G401.6 (cell line): Measurements from ENCODE around the gene ZBTB21.

Source experiments
- FAIRE-seq: peaks from 2 replicates; lab custom pipeline; 2012; peaks lifted over from hg19 to GRCh38; lab: Jason Lieb, UNC

ZBTB21 gene

DNA sequence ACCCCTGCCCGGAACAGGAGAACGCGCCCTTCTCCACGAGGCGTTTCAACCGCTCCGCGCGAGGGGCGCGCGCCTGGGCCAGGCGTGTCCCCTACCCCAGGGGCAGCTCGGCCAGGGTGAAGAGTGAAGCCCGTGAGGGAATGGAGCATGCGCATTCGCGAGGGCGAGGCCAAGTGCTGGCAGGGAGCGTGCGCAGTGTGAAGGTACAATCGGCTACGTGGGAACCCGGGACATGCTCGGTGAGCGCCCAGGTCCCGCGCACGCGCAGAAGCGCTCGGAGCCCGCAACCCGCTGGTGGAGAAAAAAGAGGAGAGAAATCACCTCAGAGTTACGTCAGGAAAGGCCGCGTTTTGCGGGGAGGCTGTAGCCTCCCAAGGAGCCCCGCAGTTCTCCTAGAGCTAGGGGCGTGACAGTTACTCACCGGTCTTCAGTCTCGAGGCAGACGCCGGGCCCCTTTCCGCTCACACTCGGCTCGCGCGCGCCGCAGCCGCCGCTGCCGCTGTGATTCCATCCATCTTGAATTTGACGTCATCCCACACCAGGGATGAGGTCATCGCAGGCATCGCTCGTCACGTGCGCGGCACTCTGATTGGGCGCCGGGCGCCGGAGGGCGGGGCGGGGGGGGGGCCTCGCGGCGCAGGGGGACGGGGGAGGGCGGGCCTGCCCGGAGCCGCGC, at the start of gene ZBTB21:
ZBTB21 (minus strand) TSS at position 530 of the 676 bp plus-strand sequence. CDS start 16,265 bp downstream, outside the sequence.
- FAIRE-seq = peak; percentile 90

DNA sequence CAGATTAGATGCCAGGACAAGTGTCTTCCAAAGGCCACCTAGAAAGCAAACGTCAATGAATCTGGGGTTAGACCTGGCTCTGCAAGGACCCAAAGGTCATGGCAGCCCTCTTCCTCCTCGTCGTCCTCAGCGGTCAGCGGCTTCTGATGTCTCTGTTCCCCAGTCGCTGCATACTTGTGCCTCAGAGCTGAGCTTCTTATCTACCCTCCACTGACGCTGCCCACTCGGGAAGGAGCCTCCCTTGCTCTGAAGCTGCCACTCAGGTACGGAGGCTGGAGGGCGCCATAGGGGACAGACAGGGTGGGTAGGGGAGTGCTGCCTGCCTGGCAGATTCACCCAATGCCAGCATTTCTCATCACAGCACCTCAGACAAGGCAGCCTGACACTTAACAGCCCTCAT, 49.6 kb upstream of the ZBTB21 start:
- no peak for FAIRE-seq

DNA sequence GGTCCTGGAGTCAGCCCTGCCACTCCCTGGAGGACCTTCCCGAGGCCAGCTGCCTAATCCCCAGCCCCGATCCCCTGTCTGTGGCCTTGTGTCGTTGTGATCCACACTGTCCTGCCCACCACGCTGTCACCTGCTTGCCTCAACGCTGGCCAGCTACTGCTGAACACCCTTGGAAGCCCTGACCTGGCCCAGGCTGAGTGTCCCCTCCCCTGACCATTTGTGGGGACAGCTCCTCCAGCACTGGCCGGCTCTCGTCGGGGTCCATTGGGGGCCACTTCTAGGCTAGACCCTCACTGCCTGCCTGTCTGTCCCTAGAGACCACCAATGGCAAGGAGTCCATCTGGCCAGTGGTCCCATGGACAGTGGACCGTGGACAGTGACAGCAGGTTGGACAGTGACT, 49.0 kb upstream of the ZBTB21 start:
- no peak for FAIRE-seq

DNA sequence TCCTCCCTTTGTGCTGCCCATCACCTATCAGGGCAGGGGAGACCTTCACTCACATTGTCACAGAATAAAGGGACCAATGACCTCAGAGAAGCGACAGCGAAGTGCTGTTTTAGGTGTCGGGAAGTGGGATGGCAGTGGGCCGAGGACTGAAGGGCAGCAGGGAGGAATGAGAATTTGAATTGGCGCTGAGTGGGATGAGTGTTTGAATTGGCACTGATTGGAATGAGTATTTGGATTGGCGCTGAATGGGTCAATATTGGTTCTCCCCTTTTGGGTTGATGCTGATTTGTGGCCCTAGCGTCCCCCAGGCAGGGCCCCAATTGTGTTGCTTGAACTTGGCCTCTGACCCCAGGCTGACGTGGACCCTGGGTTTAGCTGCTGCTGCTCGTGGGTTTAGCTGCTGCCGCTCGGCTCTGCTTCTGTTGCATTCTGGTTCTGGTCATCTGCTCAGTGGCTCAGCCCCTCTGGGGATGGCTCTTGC, 48.5 kb upstream of the ZBTB21 start:
- no peak for FAIRE-seq

DNA sequence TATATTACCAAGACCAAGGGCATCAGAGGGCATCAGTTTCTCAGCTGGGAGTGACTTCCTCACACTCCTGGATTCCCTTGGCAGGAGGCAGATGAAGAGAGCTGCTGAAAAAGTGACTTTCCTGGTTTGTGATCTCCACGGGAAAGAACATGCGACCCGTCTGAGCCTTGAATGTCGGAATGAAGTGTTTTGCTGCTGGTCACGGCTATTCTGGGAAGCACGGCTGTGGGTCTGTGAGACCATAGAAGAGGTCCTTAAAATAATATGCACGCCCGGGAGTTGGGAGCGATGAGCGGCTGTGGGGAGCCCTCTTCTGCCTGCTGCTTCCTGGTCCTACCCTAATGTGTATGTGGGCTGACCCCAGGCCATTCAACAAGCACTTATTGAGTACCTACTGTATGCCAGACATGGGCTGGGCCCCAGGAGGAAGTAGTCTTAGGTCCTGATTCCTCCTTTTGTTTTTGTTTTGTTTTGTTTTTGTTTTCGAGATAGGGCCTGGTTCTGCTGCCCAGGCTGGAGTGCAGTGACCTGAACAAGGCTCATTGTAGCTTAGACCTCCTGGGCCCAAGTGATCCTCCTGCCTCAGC, 47.8 kb upstream of the ZBTB21 start:
- no peak for FAIRE-seq

DNA sequence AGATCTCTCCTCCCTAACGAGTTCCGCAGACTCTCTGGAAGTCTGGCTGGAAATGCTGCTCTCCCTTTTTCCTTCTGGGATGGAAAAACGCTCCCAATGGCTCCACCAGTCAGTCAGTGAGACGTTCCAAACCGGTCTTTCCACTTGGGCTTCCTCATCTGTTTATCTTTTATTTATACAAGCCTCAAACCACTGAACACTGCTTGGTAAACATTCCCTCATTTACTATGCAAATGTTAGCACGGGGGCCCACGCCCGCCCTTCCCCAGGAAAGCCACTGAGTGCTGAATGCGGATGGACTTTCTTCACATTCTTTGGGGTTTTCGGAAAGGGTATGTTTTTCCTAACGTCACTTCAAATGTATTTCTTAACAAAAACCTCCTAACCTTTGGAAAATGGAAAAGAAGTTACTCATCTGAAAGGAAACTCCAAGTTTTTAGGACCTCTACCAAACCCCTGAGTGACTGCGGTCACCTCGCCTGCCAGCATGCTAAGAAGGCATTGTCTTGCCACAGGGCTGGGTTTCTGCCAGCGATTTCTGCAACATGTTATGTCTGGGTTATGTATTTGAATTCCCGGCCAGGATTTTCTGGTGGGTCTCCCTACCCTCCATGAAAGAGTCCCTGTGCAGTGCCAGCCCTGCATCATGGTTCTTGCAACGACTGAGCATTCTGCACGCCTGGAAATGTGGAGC, 47.0 kb upstream of the ZBTB21 start:
- no peak for FAIRE-seq

DNA sequence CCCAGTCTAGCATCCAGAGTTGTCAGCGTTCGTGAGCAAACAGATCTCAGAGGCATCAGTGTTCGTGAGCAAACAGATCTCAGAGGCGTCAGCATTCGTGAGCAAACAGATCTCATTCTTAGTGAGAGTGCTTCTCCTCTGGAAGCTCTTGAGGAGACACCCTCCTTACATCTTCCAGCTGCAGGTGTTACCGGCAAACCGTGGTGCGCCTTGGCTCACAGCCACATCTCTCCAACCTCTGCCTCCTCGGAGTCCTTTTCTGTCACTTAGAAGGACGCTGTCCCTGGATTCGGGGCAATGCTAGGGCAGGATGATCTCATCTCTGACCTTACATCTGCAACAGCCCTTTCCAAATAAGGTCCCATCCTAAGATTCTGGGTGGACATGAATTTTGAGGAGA, 46.3 kb upstream of the ZBTB21 start:
- no peak for FAIRE-seq

DNA sequence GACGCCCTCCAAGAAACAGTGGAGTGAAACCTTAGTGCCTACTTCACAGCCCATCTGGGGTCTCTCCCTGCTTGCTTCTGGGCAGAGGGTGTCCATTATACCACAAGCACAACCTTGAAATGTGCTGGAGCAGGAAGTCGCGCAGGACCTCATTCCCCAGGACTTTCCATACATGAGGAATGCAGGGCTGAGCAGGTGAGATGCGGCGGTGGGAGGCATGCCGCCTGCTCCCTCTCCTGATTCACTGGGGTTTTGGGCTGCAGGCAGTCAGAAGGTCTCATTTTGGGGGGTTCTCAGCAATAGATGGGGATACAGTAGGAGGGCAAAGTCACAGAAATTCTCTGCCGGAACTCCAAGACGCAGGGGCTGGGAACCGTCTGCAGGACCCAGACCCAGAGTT, 45.3 kb upstream of the ZBTB21 start:
- FAIRE-seq = no peak

DNA sequence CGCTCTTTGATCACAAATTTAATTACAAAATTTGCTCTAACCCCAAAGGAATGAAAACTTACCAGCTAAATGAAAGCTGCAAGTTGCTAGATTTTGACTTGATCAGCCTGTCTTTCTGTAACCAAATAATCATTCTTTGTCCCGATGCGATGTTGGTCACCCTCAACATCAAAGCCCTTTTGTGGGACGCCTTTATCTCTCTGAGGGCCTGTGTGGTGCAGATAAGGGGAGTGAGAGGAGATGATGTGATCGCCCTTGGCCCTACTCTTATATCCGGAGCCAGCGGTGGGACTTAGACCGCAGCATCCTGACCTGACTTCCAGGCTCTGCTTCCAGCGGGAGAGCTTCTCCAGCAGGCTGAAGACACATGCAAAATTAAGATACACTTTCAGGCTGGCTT, 41.6 kb upstream of the ZBTB21 start:
- no peak for FAIRE-seq

DNA sequence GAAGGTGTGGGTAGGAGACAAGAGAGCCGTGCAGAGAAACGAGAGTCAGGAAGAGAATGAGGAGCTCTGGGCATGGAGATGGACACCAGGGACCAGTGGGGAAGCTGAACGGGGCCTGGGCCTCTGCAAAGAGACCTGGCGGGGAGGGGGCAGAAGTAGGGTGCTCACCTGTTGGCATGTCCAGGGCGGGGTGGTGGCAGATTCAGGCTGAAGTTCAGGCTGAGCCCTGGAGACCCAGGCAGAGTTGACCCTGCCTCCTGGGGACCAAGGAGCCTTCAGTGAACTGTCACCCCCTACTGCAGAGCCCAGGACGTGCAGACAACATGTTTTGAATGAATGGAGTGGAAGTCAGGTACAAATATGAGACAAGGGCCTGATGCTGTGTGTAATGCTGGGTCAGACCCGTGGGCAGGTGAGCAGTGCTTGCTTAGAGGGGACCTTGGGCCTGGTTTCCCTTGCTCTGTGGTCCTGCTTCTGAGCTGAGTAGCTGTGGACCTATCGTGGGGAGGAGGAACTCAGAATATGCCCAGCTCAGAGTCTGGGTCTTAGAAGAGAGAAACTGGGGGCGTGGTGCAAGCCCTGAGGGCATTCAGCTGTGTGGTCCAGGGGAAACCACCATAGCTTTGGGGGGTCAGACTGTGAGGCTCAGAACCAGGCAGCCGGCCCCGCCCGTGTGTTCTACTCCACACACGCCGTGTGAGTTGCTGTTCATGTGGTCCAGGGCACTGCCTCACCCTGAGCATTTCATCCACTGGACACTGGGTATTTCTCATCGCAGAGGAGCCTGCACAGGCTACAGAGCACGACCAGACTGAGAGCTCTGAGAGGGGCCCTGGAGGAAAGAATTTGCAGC, 39.6 kb upstream of the ZBTB21 start:
- no peak for FAIRE-seq

DNA sequence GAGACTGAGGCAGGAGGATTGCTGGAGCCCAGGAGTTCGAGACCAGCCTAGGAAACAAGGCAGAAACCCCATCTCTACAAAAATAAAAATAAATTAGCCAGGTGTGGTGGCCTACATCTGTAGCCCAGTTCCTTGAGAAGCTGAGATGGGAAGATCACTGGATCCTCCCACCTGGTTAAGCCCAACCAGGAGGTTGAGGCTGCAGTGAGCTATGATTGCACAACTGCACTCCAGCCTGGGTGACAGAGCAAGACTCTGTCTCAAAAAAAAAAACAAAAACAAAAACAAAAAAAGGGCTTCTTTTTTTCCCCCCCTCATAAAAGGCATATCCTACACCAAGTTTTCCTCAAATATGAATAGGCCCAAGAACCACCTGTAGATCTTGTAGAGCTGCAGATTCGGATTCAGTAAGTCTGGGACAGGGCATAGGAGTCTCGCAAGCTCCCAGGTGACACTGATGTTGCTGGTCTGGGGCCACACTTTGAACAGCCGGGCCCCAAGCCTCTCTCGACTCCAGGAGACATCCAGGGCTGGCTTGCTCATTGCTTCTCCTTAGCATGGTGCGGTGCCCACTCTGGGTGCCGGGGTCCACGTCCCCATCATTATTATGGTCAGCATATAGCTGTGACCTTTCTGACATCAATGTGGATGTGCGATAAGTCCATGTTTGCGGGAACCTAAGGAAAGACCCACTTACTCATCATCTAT, 38.9 kb upstream of the ZBTB21 start:
- FAIRE-seq = no peak

DNA sequence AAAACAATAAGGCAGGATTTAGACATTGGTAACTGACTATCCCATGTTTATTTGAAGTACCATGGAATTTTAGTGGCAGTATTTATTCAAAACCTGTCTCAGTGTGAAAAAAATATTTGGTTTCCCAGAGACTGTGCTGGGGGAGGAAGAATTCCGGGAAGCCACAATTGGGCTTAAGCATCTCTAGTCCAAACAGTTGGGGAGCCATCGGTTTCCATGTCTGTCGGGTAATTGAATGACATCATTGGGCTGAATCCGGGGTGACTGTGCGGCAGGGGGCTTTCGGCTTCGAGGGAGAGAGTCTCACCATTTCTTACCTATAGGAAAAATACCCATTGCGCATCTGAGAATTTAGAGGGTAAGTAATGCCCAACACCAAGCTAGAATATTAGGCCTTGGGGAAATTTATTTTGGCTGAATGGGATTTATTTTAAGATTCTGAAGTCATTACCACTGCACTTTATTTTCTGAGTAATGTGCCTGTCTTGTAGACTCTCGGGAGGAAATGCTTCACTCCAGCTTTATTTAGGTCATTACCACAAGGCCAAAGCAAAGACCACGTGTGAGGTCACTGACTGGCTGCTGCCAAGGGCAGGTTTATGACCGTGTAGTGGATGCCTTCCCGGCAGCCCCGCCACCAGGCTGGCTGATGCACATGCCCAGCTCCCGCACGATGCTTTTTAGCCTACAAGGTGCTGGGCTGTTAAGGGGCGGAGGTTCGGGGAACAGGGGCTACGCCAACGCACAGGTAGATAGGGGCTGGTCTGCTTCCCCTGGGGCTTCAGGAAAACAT, 37.9 kb upstream of the ZBTB21 start:
- FAIRE-seq = no peak

DNA sequence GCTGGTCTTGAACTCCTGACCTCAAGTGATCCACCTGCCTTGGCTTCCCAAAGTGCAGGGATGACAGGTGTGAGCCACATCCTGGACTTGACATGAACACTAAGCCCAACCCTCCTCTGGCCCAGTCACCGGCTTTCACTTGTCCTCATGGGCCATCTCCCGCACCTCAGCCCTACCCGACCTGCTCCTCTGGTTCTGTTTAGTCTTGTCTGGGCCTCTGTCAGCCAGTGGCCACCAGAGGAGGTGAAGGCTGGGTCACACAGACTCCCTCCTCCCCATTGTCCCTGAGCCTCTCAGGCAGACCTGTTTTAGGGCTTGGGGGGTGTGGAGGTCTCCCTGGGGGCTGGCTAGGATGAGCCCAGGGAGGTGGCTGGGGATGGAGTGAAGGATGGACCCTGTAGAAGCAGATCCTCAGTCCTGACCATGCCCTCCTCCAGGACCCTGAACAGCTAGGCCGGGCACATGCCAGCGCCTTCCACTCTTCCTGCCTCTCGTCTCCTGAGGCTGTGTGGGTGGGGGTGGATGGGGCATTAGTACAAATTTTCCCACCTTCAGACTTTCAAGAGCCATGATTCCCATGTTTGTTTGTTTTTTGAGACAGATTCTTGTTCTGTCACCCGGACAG, 34.8 kb upstream of the ZBTB21 start:
- no peak for FAIRE-seq

DNA sequence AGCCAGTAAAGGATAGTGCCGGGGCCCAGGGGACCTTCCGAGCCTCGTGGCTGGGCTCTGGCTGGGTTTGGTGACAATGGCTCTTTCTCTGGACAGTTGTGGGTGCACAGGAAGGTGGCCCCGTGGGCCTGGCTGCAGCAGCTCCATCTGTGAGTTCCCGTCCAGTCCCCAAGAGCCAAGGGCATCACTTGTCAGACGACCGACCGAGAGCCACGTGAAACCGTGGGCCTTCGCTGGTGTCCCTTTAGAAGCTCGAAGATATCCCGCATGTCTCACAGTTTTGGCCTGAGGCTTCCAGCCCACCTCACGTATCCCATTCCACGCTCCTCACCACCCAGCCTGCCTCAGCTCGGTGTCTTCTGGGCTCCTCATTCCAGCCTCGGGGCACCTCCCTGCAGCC, 33.8 kb upstream of the ZBTB21 start:
- FAIRE-seq = no peak

DNA sequence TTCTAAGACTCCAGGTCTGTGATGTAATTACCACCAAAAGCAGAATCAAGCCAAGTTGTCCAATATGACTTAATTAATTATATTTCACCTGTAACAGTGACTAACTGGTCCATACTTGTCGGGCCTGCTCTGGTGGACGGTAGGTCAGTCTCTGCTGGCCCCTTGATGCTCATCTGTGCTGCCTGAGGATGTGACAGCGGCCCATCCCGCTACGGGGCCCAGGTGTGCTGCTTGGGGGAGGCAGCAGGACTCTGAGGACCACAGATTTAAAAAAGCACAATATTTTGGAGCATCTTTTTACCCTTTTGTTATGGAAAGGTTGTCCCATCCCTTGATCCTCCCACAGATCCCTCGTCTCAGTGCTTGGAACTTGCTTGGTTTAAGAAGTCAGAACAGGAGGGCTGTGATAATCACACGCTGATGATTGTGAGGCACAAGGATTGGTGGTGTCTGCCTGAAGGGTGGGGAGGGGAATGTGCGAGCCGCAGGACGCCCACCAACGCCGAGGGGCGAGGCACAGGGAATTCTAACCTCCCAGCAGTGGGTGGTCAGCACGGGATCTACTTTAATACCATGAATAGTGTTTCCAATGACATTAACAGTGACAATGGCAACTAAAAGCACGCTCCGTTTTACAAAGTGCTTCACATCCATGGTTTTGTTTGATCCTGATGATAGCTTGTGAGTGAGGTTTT, 33.2 kb upstream of the ZBTB21 start:
- FAIRE-seq = no peak

DNA sequence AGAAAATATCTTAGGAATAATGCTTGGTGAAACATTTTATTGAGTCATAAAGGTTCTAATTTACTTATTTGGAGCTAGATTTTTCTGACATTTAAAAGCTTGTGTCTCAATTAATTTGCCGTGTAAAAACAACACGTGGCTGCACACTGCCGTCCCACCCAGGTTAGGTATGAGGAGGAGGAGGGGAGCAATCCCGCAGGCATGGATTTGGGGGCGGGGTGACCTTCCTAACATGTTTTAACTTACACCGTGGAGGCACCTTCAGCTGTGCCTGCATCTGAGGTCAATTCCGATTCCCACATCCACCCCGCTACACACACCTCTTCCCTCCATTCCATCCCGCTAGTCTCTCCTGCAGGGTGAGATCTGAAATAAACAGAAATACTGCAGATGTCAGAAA, 32.5 kb upstream of the ZBTB21 start:
- FAIRE-seq = no peak

DNA sequence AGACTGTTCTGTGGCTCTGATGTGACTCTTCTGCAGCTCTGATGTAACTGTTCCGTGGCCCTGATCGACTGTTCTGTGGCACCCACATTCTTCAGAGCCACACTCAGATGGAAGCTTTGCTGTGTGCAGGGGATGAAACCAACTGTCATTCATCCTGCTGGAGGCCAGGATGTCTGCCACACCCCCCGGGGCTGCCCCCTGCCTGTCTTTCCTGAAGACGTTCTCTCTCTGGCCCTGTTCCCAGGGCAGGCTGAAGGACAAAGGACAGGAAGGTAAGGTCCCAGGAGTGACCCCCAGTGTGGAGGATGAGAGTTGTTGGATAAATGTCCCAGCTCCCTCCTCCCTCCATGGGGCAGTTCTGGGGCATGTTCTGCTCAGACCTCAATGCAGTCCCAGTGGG, 31.6 kb upstream of the ZBTB21 start:
- no peak for FAIRE-seq

DNA sequence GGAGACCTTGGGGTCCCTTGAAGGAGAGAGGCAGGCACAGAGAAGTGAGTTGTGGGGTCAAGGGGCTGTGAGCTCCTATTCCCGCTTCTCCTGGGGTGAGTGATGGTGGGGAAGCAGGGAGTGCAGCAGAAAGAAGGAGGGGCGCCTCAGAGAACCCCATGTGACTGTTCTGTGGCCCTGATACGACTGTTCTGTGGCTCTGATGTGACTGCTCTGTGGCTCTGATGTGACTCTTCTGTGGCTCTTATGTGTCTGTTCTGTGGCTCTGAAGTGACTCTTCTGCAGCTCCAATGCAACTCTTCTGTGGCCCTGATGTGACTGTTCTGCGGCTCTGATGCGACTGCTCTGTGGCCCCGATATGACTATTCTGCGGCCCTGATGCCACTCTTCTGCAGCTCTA, 31.1 kb upstream of the ZBTB21 start:
- no peak for FAIRE-seq

DNA sequence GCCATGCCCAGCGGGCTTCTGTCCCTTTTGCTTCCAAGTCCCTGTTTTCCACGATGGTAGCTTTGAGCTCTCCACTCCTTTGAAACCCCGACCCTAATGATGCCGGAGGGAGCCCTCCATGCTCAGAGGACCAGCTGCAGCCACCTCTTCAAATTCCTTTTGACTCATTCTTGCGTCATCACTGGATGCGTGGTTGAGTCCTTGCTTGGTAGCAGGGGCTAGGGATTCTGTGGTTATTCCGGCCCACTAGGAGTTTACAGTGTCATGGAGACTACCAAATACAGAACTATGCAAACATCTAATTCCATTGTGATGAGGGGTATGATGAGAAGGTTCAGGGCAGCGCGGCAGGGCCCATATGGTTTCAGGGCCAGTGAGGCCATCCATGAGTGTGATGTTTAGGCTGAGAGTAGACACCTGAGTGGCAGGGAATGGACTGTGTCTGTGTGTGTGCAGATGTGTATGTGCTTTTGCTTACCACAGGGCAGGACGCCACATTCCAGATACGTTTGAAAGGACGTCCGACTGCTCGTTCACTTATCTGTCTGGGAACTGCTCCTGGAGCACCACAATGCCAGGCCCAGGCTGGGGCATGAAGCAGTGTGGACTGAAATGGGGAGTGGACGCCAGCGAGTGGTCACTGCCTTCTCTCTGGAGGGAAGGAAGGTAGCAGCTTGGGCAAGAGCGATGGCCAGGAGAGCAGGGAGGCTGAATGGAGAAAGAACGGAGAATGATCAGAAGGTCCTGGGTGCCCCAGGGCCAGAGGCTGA, 30.4 kb upstream of the ZBTB21 start:
- no peak for FAIRE-seq
